ENCODE results near the gene MAGEC1. TPM values are rescaled to one million over a fixed set of nuclear protein-coding genes. Genes with fewer than 3 reads are reported as not detected.

Gene MAGEC1
- total RNA-seq, 1 donor from 2014 or later, result not detected

DNA sequence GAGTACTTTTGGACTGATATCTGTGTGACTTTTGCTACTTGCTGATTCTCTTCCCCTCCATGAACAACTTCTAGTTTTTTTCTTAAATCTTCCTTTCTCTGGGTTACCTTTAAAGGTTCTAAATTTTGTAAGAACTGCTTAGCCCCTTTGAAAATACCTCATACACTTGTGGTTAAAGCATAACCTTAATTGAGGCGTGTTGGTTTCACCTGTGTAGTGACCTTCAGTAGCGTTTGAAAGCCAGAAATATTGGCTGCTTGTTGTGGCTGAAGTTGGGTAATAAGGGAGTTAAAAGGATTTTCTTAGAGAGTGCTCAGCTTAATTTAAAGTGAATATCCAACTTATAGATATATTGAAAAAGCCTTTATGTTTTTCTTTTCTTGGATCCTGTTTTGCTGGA, 32.0 kb downstream of the MAGEC1 start:
- no peak for TF ChIP-seq CTCF (IDR thresholded peaks at IDR 0.05; ENCODE audit: insufficient read depth, low read length, poor library complexity, severe bottlenecking)
- no peaks in the 10 kb centered on the region for H3K36me3 ChIP-seq (ENCODE audit: control insufficient read depth, insufficient read depth, low read length)
- no peaks in the 10 kb centered on the region for H3K27me3 ChIP-seq (ENCODE audit: control insufficient read depth, insufficient read depth, low read length)
- H3K4me3 ChIP-seq (ENCODE audit: low read depth, low read length), result no peak overlapping the region
- DNase-seq (ENCODE audit: low read depth), result no peak

GRCh38 chrX:141936080-141936479, 32.4 kb downstream of the MAGEC1 start:
- no peaks in the 10 kb centered on the region for H3K36me3 ChIP-seq (ENCODE audit: control insufficient read depth, insufficient read depth, low read length)
- peak; percentile 30 for TF ChIP-seq CTCF (IDR thresholded peaks at IDR 0.05; ENCODE audit: insufficient read depth, low read length, poor library complexity, severe bottlenecking)
- H3K27me3 ChIP-seq (ENCODE audit: control insufficient read depth, insufficient read depth, low read length), result no peaks in the 10 kb centered on the region
- no peak overlapping the region for H3K4me3 ChIP-seq (ENCODE audit: low read depth, low read length)
- no peak for DNase-seq (ENCODE audit: low read depth)

DNA sequence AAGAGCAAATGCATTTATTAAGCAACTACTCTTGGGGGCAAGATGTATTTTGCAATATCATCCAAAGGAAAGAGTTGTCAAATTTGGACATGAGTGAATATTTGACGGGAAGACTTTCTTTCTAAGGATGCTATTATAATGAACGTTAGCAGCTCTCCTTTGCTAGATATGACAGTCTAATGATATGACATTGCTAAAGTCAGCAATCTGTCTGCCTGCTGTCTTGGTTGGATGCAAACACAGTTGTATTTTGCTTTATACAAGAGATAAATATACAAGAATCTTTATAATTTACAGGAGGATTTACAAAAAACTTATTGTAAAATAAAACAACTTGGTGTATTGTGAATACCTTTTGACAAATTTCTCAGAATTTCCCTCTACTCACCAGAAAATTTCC, 37.5 kb downstream of the MAGEC1 start:
- Histone ChIP-seq H3K4me3 (ENCODE audit: low read depth, low read length) (no peak overlapping the region), H3K36me3 (ENCODE audit: control insufficient read depth, insufficient read depth, low read length) (no peaks in the 10 kb centered on the region), H3K27me3 (ENCODE audit: control insufficient read depth, insufficient read depth, low read length) (no peaks in the 10 kb centered on the region)
- DNase-seq (ENCODE audit: low read depth), result no peak
- no peak for TF ChIP-seq CTCF (IDR thresholded peaks at IDR 0.05; ENCODE audit: insufficient read depth, low read length, poor library complexity, severe bottlenecking)

- no peak for DNase-seq (ENCODE audit: low read depth)
- H3K36me3 ChIP-seq (ENCODE audit: control insufficient read depth, insufficient read depth, low read length), result no peaks in the 10 kb centered on the region
- no peak overlapping the region for H3K4me3 ChIP-seq (ENCODE audit: low read depth, low read length)
- no peak for TF ChIP-seq CTCF (IDR thresholded peaks at IDR 0.05; ENCODE audit: insufficient read depth, low read length, poor library complexity, severe bottlenecking)
- no peaks in the 10 kb centered on the region for H3K27me3 ChIP-seq (ENCODE audit: control insufficient read depth, insufficient read depth, low read length)
Observed at GRCh38 chrX:141945426-141945825, 41.7 kb downstream of the MAGEC1 start.

DNA sequence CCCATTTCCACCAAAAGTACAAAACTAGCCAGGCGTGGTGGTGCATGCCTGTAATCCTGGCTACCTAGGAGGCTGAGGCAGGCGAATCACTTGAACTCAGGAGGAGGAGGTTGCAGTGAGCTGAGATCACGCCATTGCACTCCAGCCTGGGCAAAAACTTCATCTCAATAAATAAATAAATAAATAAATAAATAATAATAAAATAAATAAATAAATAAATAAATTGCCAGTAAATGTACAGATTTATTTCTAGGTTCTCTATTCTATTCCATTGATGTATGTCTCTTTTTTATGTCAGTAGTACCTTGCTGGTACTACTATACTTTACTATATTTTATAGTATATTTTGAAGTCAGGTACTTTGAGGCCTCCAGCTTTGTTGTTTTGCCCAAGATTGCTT, 43.7 kb downstream of the MAGEC1 start:
- DNase-seq (ENCODE audit: low read depth), result no peak
- Histone ChIP-seq H3K27me3 (ENCODE audit: control insufficient read depth, insufficient read depth, low read length) (no peaks in the 10 kb centered on the region), H3K4me3 (ENCODE audit: low read depth, low read length) (no peak overlapping the region), H3K36me3 (ENCODE audit: control insufficient read depth, insufficient read depth, low read length) (no peaks in the 10 kb centered on the region)
- TF ChIP-seq CTCF (IDR thresholded peaks at IDR 0.05; ENCODE audit: insufficient read depth, low read length, poor library complexity, severe bottlenecking), result no peak

GRCh38 chrX:141952603-141953002, 48.9 kb downstream of the MAGEC1 start:
- Histone ChIP-seq H3K4me3 (ENCODE audit: low read depth, low read length) (no peak overlapping the region), H3K27me3 (ENCODE audit: control insufficient read depth, insufficient read depth, low read length) (no peaks in the 10 kb centered on the region), H3K36me3 (ENCODE audit: control insufficient read depth, insufficient read depth, low read length) (no peaks in the 10 kb centered on the region)
- DNase-seq (ENCODE audit: low read depth), result no peak
- no peak for TF ChIP-seq CTCF (IDR thresholded peaks at IDR 0.05; ENCODE audit: insufficient read depth, low read length, poor library complexity, severe bottlenecking)
